Amniotic stem cell (primary cell): Measurements from ENCODE around the gene WWOX.

Experiments
- DNase-seq: peaks from one replicate; lab custom pipeline; 2025; lab: John Stamatoyannopoulos, UW

WWOX gene

DNA sequence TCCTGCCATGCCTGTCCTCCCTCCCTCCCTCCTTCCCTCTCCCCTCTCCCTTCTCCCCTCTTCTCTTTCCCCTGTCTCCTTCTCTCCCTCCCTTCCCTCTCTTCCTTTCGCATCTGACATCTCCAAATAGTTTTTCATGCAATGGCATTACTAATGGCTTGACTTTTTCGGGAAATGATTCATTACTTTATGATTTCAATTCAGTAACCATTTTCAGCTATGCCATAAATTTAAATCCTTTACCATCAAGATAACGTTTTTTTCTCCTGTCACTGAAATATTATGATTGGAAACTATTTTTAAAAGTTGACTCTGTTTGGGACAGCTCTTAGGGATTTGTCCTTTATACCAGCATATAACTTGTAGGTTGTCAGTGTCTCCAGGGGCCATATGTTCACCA, 201.0 kb downstream of the WWOX start:
- DNase-seq = no peak

- no peak for DNase-seq
Observed at GRCh38 chr16:78303946-78304345, 204.5 kb downstream of the WWOX start.

DNA sequence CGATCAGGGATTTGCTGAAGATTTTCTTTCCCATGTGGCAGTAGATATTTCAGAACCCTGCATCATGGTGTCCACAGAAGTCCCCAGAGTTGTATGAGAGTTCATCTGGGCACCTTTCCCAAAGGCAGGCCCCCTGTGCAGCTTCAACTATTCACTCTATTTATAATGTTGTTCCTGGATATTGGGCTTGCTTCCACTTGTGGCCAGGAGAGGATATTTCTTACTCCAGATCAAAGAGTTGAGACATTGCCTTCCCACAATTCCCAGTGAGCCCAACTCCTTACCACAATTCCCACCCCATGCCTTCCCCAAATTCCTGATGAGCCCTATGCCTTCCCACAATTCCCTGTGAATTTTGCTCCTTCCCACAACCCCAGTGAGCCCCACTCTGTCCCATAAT, 206.9 kb downstream of the WWOX start:
- no peak for DNase-seq

DNA sequence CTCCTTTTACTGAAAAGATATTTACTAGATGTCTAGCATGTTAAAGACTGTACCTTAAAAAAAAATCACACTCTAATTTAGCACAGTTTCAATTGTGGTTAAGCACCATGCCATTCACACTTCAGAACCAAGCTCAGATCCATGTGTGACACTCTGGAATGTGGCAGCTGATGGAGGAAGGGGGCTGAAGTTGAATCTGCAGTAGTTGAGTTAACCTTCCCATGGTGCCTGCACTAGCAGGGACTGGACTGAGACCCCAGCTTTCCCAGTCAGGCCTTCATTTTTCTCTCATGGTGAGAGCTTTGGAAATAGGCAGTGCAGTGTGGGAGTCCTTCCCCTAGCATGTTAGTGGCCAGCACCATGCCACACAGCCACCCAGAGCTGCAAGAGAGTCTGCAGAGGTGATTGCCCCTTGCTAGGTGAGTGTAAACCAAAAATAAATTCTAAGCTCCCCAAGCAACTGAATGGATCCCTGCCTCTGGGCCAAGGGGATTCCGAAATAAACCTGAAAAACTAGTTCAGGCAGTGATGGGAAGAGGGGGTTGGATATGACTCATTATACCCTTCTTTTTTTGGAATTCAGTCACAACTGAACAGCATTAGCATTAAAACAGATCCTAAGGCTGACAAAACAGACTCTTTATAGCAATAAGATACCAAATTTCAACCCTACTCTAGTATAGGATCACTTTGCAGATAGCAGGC, 208.5 kb downstream of the WWOX start:
- DNase-seq = no peak

GRCh38 chr16:78309763-78310162, 210.3 kb downstream of the WWOX start:
- DNase-seq = no peak

DNA sequence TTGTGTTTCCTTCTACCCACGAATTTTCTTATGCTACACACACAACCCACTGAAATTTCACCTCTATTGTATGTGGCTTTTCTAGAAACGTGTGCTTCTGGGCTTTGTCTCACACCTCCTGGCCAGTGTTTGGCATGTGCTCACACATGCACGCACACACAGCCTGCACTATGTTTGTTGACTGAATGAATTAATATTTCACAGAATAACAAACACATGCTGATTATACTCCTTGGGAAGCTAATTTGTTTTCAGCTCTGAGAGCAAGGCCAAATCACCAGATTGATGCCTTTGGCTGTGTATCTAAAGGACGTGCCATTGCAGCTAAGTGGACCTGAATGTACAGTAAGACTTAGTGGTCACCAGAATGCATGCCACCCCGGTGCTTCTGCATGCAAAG, 210.7 kb downstream of the WWOX start:
- no peak for DNase-seq

DNA sequence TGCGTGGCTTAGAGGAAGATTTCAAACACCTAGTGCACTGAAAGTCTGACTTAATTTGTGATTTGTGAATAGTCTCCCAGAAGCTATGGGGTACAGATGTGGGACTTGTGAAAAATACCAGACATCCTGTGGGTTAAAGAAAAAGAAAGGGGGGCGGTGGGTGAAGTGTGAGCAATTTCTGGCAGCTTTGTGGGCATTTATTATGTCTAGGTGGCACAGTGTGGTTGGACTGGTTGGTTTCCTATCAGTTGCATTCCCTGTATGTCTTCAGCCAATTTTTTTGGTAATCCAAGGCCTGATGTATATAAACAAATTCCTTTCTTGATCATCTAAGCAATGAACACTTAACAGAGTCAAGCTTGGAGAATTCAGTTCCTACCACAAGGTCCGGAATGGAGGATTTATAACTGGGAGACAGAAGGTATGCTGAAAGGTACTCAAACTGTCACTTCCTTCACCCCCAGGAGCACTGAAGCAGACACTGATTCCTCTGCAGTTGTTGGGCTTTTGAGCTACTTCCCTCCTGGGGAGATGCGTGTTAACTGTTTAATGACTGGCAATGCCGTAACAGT, 211.6 kb downstream of the WWOX start:
- DNase-seq = no peak

GRCh38 chr16:78311831-78312230, 212.4 kb downstream of the WWOX start:
- no peak for DNase-seq

DNA sequence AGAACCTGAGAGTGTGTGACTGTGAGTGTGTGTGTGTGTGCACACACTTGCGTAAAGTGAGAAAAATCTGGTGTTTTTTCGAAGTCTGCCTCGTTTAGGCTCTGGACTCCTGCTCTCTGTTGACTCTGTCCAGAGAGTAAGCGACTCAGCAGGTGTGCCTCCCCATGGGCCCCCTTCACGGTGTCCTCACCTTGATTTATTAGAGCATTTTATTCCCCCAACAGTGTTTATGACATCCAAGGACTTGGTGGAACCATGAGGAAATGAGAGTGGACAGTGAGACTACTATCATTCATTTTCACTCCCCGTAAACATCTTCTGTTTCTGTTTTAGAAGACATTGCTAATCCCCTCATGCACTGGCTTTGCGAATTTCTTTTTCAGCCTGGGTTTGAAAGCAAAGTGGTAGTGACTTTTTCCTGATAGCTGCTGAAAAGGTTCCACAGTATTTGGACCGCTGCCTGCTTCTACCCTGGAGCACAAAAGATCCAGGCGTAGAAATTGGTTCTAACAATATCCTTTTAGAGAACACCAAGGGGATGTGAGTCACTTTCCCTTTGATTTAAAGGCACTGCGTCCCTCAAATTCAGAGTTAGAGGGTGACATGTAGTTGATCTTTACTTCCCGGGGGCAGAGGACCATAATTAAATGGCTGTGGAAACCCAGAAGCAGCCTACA, 218.2 kb downstream of the WWOX start:
- no peak for DNase-seq

DNA sequence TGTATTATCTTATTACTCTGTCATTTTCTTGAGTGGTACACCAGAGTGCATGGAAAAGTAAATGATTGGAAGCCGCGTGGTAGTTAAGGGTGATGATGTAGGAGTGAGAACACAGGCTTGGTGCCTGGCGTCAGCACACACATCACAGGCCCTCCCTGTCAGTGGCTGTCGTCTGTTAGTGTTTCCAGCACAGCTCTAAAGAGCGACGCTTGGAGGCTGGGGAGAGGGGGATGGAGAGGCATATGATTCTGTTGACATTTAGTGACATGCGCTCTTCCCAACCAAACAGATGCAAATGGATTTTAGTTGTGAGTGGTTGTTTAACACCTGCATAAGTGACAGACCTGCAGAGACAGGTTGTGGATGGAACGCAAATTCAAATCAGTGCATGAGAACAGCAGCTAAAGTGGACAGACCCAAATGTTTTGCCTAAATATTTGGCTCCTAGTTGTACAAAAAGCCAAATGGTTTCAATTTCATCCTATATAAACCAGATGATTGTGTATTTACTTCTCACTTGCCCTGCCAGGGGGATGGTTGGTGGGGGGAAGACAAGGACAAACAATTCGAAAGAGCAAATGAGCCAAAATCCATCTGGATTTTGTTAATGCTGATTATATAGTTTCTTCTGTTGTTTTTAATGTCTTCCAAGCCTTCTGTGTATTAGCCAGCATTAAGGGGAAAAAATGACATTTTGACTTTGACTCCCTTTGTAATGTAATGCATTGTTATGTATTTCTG, 222.3 kb downstream of the WWOX start:
- DNase-seq = no peak

- no peak for DNase-seq
Observed at GRCh38 chr16:78323315-78323714, 223.9 kb downstream of the WWOX start.

- DNase-seq = no peak
Observed at GRCh38 chr16:78324649-78325285, 225.3 kb downstream of the WWOX start.

GRCh38 chr16:78325468-78326352, 226.3 kb downstream of the WWOX start:
- DNase-seq = no peak

GRCh38 chr16:78326731-78327130, 227.3 kb downstream of the WWOX start:
- no peak for DNase-seq

- DNase-seq = no peak
Observed at GRCh38 chr16:78331731-78332130, 232.3 kb downstream of the WWOX start.

GRCh38 chr16:78333808-78334207, 234.4 kb downstream of the WWOX start:
- no peak for DNase-seq

DNA sequence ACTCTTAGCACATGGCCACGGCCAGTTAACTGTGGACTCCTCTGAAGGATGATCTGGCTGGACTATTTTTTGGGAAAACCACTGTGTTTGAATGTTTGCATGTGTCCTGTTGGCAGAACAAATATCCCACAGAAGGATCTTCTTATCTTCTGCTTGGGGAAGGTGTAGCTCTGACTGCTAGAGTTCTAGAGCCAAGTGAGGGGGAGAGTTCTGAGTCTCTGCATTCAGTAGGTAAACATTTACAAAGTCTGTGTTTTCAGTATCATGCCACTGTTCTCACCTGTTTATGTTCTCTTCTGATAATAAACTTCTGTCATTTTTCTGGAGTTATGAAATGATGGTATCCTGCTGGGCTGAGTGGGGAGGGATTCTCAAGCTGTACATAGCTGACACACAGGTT, 241.1 kb downstream of the WWOX start:
- DNase-seq = no peak

GRCh38 chr16:78348068-78348467, 248.6 kb downstream of the WWOX start:
- DNase-seq = no peak

GRCh38 chr16:78348886-78349285, 249.4 kb downstream of the WWOX start:
- no peak for DNase-seq

DNA sequence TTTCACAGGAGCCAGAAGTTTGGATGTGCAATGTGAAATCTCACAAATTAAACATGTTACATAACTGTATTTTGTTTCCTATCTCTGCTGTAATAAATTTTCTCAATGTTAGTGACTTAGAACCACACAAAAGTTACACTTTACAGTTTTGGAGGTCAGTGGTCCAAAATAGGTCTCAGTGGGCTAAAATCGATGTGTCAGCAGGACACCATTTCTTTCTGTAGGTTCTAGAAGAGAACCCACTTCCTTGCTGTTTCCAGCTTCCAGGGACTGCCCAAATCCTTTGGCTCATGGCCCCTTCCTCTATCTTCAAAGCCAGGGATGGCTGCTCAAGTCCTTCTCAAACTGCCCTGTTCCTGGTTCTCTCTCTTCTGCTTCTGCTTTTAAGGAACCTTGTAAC, 252.7 kb downstream of the WWOX start:
- DNase-seq = no peak

GRCh38 chr16:78353640-78354275, 254.3 kb downstream of the WWOX start:
- DNase-seq = no peak
